GM19239 (cell line): ENCODE measurements around the gene ATL1.
A peak's percentile ranks its signal among the peaks of the same experiment; 100 is the strongest.
"Not testable (repeated sequence)": the region's sequence is repeated elsewhere in the genome, so short reads cannot be mapped to it uniquely, and the experiment has no call there.

Source experiments
- DNase-seq: peaks from one replicate; pipeline ENCODE4 v3.0.0; 2011; ENCODE audit warnings: low spot score; ENCODE audit not compliant: insufficient read length
- FAIRE-seq: peaks from 2 replicates; lab custom pipeline; 2011; peaks lifted over from hg19 to GRCh38; lab: Jason Lieb, UNC

The ATL1 gene

DNA sequence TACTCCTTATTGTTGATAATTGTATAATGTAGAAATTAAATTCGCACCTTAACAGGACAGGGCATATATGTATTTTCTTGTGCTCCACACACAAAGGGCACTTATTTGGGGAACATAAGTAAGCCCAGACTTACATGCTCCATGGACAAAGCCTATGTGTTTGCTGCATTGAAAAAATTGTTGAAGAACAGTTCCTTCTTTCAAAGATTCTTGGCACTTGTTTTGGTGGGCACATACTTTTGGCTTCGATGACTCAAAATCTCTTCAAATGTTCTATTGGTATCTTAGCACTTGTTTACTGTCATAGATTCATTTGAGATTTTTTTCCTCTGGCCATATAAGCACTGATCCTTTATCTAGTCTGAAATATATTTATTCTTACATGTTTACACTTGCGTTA lies 26.1 kb upstream of the ATL1 start:
- DNase-seq: no peak
- no peak for FAIRE-seq

DNA sequence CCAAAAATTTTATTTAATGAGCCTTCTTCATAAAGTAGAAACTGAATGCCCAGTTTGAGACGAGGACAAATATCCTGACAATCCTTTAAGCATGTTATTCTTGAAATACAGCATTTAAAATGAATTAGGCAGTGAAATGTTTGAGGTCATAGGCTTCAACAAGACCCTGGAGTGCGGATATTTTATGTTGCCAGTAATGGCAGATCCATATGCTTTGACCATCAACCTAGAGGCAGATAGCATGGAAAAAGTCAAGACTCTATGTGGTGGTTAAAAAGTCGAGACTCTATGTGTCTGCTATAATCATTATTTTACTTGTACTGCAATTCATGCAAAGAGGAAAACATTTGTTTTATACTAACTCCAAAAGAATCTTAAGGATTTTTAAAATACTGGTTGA lies 25.5 kb upstream of the ATL1 start:
- DNase-seq: no peak
- FAIRE-seq: no peak

- FAIRE-seq (no peak), DNase-seq (no peak)
Measured at GRCh38 chr14:50534997-50535396, 24.9 kb upstream of the ATL1 start.

GRCh38 chr14:50538034-50538433 lies 21.9 kb upstream of the ATL1 start:
- not testable (repeated sequence) for FAIRE-seq, DNase-seq

GRCh38 chr14:50539051-50539450 lies 20.9 kb upstream of the ATL1 start:
- no peak for FAIRE-seq

DNA sequence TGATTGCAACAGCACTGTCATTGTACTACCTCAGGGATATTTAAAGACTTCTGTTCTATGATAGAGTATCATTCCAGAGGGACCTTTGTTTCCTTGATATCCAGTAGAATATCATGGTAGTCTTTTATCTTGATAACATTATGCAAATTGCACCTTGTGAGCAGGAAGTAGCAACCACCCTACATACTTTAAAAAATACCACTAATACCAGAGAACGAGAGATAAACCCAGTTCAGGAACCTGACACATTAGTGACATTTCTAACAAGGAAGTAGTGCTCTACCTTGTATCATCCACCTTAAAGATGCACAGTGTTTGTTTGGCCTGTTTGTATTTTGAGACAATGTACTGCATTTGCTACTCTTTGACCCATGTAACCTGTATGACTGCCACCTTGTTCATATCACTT lies 18.8 kb upstream of the ATL1 start:
- no peak for DNase-seq
- FAIRE-seq: no peak

More at GRCh38 chr14:50539051-50539450, 20.9 kb upstream of the ATL1 start:
- DNase-seq: no peak

DNA sequence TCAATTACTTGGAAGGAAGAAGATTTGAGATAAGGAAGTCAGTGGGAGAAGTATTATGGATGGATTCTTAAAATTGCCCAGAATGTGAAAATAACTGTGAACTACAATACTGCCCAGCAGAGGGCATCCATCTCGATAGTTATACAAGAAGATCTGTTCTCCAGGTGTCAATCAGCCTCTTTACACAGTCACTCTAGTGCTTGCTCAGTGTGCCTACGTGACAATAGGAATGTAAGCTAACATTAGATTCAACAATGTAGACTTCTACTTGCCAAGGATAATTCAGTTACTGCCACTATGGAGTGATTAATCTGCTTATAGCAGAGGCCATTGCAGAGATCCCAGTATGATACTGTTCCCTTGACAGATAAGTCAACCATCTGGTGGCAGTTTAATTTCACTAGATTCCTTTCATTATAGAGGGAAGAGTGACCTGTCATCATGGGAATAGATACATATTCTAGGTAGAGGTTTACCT lies 17.0 kb upstream of the ATL1 start:
- FAIRE-seq (peak; percentile 89), DNase-seq (no peak)

DNA sequence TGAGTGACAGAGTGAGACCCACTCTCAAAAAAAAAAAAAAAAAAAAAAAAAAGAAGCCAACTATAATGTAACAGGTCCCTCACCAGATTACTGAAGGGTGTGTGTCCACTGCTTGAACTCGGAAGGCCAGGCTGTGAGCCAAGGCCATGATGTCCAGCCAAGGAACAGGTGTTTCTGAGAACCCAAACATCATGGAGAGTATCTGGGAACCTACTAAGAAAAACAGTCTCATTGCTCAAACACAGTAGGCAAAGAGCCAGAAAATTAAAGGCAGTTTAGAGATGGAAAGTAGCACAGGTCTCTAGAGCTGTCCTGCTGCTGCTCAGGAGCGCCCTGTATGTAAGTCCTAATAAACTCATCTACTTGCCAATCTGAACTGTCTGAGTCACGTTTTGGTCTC lies 15.0 kb upstream of the ATL1 start:
- DNase-seq (no peak), FAIRE-seq (no peak)

- FAIRE-seq: no peak
Measured at GRCh38 chr14:50545618-50546017, 14.3 kb upstream of the ATL1 start.

DNA sequence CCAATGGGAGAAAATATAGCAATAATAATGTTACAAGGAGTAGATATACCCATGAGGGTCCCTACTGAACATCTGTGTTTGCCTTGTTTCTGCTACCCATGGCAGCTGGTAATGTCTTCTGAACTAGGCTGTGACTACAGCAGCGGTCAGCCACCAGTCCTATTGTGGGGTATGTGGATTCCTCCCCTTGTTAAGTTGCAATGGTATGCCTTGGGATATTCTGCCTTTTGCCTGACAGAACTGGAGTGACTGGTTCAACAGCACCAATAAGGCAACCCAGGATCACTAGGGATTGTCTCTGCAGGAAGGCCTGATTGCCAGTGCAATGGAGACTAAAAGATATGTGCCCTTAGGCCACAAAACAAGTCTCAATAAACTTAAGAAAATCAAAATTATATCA lies 9.7 kb upstream of the ATL1 start:
- DNase-seq (no peak), FAIRE-seq (no peak)

More at GRCh38 chr14:50545618-50546017, 14.3 kb upstream of the ATL1 start:
- no peak for DNase-seq

GRCh38 chr14:50551877-50552276 lies 8.1 kb upstream of the ATL1 start:
- no peak for FAIRE-seq
- no peak for DNase-seq

DNA sequence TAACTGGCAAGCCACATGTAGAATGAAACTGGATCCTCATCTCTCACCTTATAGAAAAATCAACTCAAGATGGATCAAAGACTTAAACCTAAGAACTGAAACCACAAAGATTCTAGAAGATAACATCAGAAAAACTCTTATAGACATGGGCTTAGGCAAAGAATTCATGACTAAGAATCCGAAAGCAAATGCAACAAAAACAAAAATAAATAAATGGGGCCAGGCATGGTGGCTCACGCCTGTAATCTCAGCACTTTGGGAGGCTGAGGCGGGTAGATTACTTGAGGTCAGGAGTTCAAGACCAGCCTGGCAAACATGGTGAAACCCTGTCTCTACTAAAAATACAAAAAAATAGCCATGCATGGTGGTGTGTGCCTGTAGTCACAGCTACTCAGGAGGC lies 7.1 kb upstream of the ATL1 start:
- not testable (repeated sequence) for FAIRE-seq, DNase-seq

DNA sequence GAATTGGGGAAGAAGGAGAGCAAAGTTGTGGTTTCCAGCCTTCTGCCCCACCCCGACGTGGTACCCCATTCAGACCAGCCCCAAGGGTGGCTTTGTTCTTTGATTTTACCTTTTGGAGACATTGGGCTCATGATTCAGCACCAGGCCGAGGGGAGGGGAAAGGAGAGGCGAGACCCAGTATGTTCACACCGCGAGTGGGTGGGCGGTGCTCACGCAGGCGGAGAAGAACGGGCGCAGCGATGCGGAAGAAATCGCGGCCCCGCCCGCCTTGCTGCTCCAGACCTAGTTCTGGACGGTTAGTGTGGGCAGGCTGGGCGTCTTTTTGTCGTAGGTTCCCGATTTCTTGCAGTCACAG lies 963 bp downstream of the ATL1 start:
- peak; percentile 54 for FAIRE-seq
- no peak for DNase-seq

- DNase-seq: no peak
- no peak for FAIRE-seq
Measured at GRCh38 chr14:50562841-50563240, 2.9 kb downstream of the ATL1 start.

GRCh38 chr14:50569714-50570274 lies 9.8 kb downstream of the ATL1 start:
- FAIRE-seq: no peak
- DNase-seq: no peak

DNA sequence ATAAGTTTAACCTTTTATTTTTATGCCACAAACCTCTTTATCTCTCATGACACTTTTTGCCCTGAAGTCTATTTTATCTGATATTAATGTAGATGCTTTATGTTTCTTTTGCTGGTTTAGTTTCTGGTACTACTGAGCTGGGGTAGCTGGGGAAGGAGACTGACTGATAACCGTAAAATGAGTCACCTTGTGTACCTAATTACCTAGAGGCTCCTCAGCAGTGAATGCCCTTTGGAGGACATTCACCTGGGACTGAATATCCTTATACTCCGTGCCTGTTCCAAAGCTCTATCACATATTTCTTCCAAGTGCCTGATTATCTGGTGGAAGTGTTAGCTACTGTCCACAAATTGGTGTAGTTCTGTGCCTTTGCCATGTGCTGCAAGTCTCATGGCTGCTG lies 13.9 kb downstream of the ATL1 start:
- DNase-seq: no peak
- no peak for FAIRE-seq

DNA sequence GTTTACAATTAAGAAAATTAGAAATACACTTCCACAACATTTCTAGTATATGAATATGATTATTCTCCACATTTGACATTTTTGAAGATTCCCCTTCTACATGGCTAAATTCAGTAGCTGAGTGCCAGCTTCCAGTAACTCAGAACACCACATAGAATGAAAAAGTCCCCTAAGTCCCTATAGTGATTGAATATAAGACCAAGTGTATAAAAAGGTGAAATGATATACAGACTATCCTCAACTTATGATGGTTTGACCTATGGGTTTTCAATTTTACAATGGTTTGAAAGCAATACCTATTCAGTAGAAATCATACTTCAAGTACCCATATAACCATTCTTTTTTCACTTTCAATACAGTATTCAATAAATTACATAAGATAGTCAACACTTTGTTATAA lies 15.8 kb downstream of the ATL1 start:
- FAIRE-seq (no peak), DNase-seq (no peak)

DNA sequence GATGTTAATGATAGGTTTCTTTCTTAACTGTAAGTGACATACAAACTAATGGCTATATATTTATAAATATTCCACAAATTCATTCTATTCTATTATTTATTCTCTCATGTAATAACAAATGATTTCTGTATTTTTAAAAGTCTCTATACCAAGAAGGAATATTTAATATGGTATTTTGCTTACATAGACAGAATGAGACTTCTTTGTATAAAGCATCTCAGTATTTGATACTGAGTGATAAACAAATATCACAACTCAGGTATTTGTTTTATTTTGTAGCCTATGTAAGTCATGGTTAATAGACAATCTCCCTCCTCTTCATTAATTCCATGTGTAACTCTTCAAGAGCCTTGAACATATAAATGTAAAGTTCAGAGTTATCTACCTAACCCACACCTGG lies 18.0 kb downstream of the ATL1 start:
- FAIRE-seq (no peak), DNase-seq (no peak)

DNA sequence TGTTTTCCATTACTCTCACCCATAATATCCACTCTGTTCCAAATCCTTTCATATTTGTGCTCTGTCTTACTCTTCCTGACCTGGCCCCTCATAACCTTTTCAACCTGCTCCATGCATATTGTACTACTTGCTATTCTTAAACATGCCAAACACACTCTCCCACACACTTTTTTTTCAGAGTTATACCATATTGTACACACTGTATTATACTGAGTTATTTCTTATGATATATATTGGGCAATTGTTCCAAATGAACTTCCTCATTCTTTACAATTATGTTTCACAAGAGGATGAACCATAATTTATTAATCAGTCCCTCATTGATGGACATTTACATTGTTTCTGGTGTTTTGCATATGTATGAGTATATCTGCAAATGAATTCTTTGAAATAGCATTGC lies 18.5 kb downstream of the ATL1 start:
- no peak for FAIRE-seq
- no peak for DNase-seq

DNA sequence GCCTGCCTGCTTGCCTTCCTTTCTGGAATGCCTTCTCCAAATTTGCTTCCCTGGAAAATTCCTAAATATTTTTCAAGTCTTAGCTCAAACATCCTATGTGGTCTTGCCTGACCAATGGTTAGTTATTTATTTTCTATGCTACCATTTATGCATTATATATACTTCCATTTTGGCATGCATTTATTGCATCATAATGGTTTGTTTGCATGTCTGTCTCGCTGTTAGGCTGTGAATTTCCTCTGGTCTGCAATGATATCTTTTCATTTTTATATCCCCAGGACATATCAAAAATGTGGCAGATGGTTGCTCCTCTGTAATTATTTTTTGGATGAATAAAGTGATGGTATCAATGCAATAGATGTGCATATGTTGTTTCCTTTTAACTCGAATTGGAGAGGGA lies 30.5 kb downstream of the ATL1 start:
- DNase-seq (no peak), FAIRE-seq (no peak)

GRCh38 chr14:50594577-50595316 lies 34.8 kb downstream of the ATL1 start:
- FAIRE-seq (no peak), DNase-seq (no peak)

GRCh38 chr14:50598765-50599164 lies 38.8 kb downstream of the ATL1 start:
- DNase-seq (no peak), FAIRE-seq (no peak)
